Measurements from ENCODE around the gene NEK10.

DNA sequence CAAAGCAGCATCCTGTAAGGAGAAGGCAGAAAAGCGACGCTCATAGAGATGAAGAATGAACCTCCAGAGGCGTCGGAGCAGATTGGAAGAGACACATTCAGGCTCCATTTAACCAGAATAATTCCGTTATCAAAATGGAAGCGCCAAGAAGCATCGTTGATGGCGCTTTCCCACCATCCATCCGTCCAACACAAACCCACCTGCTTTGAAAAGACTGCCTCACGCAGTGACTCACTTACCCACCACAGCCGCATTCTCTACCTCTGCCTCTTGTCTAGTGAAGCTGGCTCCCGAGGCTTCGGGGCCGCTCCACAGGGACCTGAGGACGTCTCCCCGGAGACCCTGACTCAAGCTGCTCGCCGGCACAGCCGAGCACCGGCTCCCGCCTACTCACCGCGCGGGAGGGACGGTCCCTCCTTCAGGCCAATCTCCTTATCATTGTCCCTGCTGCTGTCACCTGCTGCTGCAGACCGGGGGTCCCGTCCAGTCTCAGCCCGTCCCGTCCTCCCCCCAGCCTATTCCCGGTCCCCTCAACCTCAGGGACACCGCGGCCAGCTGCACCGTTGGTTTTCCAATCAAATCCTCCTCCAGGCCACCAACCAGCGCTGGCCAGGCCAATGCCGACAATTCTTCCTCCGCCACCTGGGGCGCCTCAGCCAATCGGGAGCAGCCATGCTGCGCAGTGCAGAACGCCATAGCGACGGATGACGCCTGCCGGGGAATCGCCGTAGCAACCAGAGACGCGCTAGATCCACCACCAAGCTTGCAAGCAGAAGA, at the start of gene NEK10:
- TF ChIP-seq CTCF (conservative IDR thresholded peaks at IDR 0.05; ENCODE audit: low read length) (no peak), EZH2phosphoT487 (IDR thresholded peaks at IDR 0.05; ENCODE audit: borderline replicate concordance) (no peak)

Data from Loucy (cell line).